Breast epithelium (tissue), 4 donors: ENCODE measurements around the gene ADORA3. TPM values are rescaled to one million over a fixed set of nuclear protein-coding genes. Genes with fewer than 3 reads are reported as not detected.

Experiments used
- DNase-seq, 2 donors: peaks; one replicate each; pipeline ENCODE4 v3.0.0-alpha.2; 2019; ENCODE audit warnings: low spot score in 2 of 2
- H3K27ac ChIP-seq, 2 donors: fragments of 200-600 bp; sonication (generic) in 1 of 2; one replicate each; pipeline ENCODE4 v1.5.1; 2016 to 2019; ENCODE audit warnings: mild to moderate bottlenecking in 1 of 2
- H3K27me3 ChIP-seq, 2 donors: fragments of 200-600 bp; sonication (generic) in 1 of 2; one replicate each; pipeline versions ENCODE4 v1.5.1 to v1.6.0; 2017 to 2019; ENCODE audit warnings: control low read depth in 1 of 2, mild to moderate bottlenecking in 1 of 2
- H3K36me3 ChIP-seq: fragments of 200-600 bp; one replicate; pipeline ENCODE4 v1.5.1; 2019
- H3K4me1 ChIP-seq, 2 donors: fragments of 200-600 bp; sonication (generic); one replicate each; pipeline ENCODE4 v1.5.1; 2016 to 2019; ENCODE audit warnings: control low read depth in 1 of 2
- H3K4me3 ChIP-seq, 3 donors: fragments of 200-600 bp; sonication (generic); 1 replicate in 2 of 3; 2 replicates in 1 of 3; pipeline ENCODE4 v1.5.1; 2016 to 2019; ENCODE audit warnings: mild to moderate bottlenecking in 3 of 3, moderate library complexity in 2 of 3
- H3K9me3 ChIP-seq, 2 donors: fragments of 200-600 bp; sonication (generic) in 1 of 2; one replicate each; pipeline ENCODE4 v1.5.1; 2016 to 2019; ENCODE audit warnings: control low read depth in 1 of 2
- CTCF ChIP-seq, 3 donors: fragments of 450-650 bp; IDR thresholded peaks; one replicate each; pipeline ENCODE4 v1.5.1; 2016 to 2017; ENCODE audit warnings: antibody characterized with exemption in 3 of 3, mild to moderate bottlenecking in 3 of 3, moderate library complexity in 3 of 3
- POLR2A ChIP-seq: fragments of 450-650 bp; IDR thresholded peaks from one replicate; pipeline ENCODE4 v1.6.1; 2016; ENCODE audit warnings: antibody characterized with exemption, mild to moderate bottlenecking, moderate library complexity
- POLR2AphosphoS5 ChIP-seq, 3 donors: sonication (generic); formaldehyde crosslinking; IDR thresholded peaks; one replicate each; pipeline ENCODE4 v1.6.1; 2017; ENCODE audit warnings: antibody characterized with exemption in 3 of 3
- intact Hi-C: fragments of 100-400 bp; cut with DNase I; formaldehyde crosslinking; loops from one replicate; pipeline ENCODE4 v1.15.1; 2023; ENCODE audit warnings: low total_unique reads
- total RNA-seq, 3 donors: library from RNA; depleted of rRNA; stranded (reverse); fragments of >200 nt; gene quantifications; one replicate each; pipeline ENCODE4 v1.1.0, GENCODE V29; 2016

ADORA3 gene
- total RNA-seq, 3 donors from 2014 or later = 9.5 to 13.8 (median 13.2) TPM

- no peak for DNase-seq
- intact Hi-C loops = no loop called here
- TF ChIP-seq POLR2A (no peak), POLR2AphosphoS5 (IDR thresholded peaks at IDR 0.05) (no peak), CTCF (IDR thresholded peaks at IDR 0.05) (no peak)
- Histone ChIP-seq H3K4me1 (no peaks in the 10 kb centered on the region), H3K27ac (no peak overlapping the region), H3K27me3 (no peaks in the 10 kb centered on the region), H3K4me3 (no peak overlapping the region), H3K36me3 (no peaks in the 10 kb centered on the region), H3K9me3 (no peaks in the 10 kb centered on the region)
These were observed 22.8 kb downstream of the ADORA3 start for GRCh38 chr1:111480674-111481073.

GRCh38 chr1:111476761-111477309, 26.6 kb downstream of the ADORA3 start:
- DNase-seq = no peak
- Histone ChIP-seq H3K4me1 (no peaks in the 10 kb centered on the region), H3K27ac (peak overlapping the region in 1 of 2 donors; percentile 34), H3K36me3 (no peaks in the 10 kb centered on the region), H3K27me3 (no peaks in the 10 kb centered on the region), H3K9me3 (no peaks in the 10 kb centered on the region), H3K4me3 (no peak overlapping the region)
- no peak for TF ChIP-seq CTCF (IDR thresholded peaks at IDR 0.05)
- TF ChIP-seq POLR2AphosphoS5 (IDR thresholded peaks at IDR 0.05) = no peak
- no peak for TF ChIP-seq POLR2A
- intact Hi-C loops = no loop called here

GRCh38 chr1:111476214-111476613, 27.2 kb downstream of the ADORA3 start:
- intact Hi-C loops = no loop called here
- no peak for TF ChIP-seq POLR2A
- TF ChIP-seq CTCF (IDR thresholded peaks at IDR 0.05) = no peak
- TF ChIP-seq POLR2AphosphoS5 (IDR thresholded peaks at IDR 0.05) = no peak
- H3K36me3 ChIP-seq = no peaks in the 10 kb centered on the region
- H3K9me3 ChIP-seq = no peaks in the 10 kb centered on the region
- H3K27me3 ChIP-seq = no peaks in the 10 kb centered on the region
- H3K4me3 ChIP-seq = no peak overlapping the region
- no peak overlapping the region for H3K27ac ChIP-seq
- DNase-seq = no peak
- H3K4me1 ChIP-seq = no peaks in the 10 kb centered on the region

- Histone ChIP-seq H3K4me1 (no peaks in the 10 kb centered on the region), H3K27me3 (no peaks in the 10 kb centered on the region), H3K9me3 (no peaks in the 10 kb centered on the region), H3K4me3 (peak overlapping the region in 1 of 3 donors; percentile 20), H3K36me3 (no peaks in the 10 kb centered on the region), H3K27ac (no peak overlapping the region)
- no peak for TF ChIP-seq POLR2AphosphoS5 (IDR thresholded peaks at IDR 0.05)
- TF ChIP-seq POLR2A = no peak
- TF ChIP-seq CTCF (IDR thresholded peaks at IDR 0.05) = no peak
- intact Hi-C loops = no loop called here
- DNase-seq = no peak
These were observed 27.7 kb downstream of the ADORA3 start for GRCh38 chr1:111475701-111476100.

GRCh38 chr1:111474521-111474920, 28.9 kb downstream of the ADORA3 start:
- H3K4me3 ChIP-seq = peak overlapping the region; percentile 6 to 24 (median 20)
- no peak for DNase-seq
- H3K9me3 ChIP-seq = no peaks in the 10 kb centered on the region
- H3K36me3 ChIP-seq = no peaks in the 10 kb centered on the region
- intact Hi-C loops = no loop called here
- no peaks in the 10 kb centered on the region for H3K27me3 ChIP-seq
- H3K4me1 ChIP-seq = no peaks in the 10 kb centered on the region
- no peak overlapping the region for H3K27ac ChIP-seq
- TF ChIP-seq CTCF (IDR thresholded peaks at IDR 0.05) (no peak), POLR2A (no peak), POLR2AphosphoS5 (IDR thresholded peaks at IDR 0.05) (no peak)
